GM10248 (cell line): ENCODE results near the gene CHD6.

Experiments
- CTCF ChIA-PET: fragments of 300-600 bp; sonication (Branson Sonifier 250); formaldehyde crosslinking; extraction: SDS; loops from one replicate; lab custom pipeline; 2021; ENCODE audit warnings: antibody characterized with exemption; lab: Yijun Ruan, JAX
- POLR2A ChIA-PET: fragments of 350-650 bp; sonication (Branson Sonifier 250); formaldehyde crosslinking; extraction: SDS; loops from one replicate; lab custom pipeline; 2020; ENCODE audit warnings: antibody characterized with exemption; lab: Yijun Ruan, JAX
- DNase-seq: peaks from one replicate; pipeline ENCODE4 v3.0.0; 2012; ENCODE audit errors: extremely low spot score
- CTCF ChIP-seq: IDR thresholded peaks from 2 replicates; pipeline ENCODE4 v1.5.1; 2012; ENCODE audit warnings: mild to moderate bottlenecking, low read depth; ENCODE audit errors: extremely low read depth, missing control alignments, control extremely low read depth

The CHD6 gene

GRCh38 chr20:41422953-41423352 is 195.2 kb downstream of the CHD6 start:
- no peak for DNase-seq
- CTCF ChIA-PET, result no interaction called here
- no peak for TF ChIP-seq CTCF
- POLR2A ChIA-PET, result no interaction called here

- ChIA-PET POLR2A (no interaction called here), CTCF (interaction anchor here (0.9 to 1.6 kb wide), 3 partner anchors 10 to 246 kb away, joined by 3 to 4 read pairs (median 3); no protein-coding TSS in a partner anchor)
- TF ChIP-seq CTCF, result no peak
- no peak for DNase-seq
These were observed 199.4 kb downstream of the CHD6 start for GRCh38 chr20:41418739-41419293.

GRCh38 chr20:41418031-41418430 is 200.1 kb downstream of the CHD6 start:
- POLR2A ChIA-PET, result no interaction called here
- CTCF ChIA-PET, result interaction anchor here (3.4 kb wide), 1 partner anchor 10 kb away, joined by 13 read pairs; no protein-coding TSS in a partner anchor
- TF ChIP-seq CTCF, result no peak
- DNase-seq, result no peak

- ChIA-PET POLR2A (no interaction called here), CTCF (interaction anchor here (1.3 to 3.4 kb wide), 2 partner anchors 9 to 12 kb away, joined by 4 to 13 read pairs; no protein-coding TSS in a partner anchor)
- no peak for TF ChIP-seq CTCF
- DNase-seq, result no peak
These were observed 203.0 kb downstream of the CHD6 start for GRCh38 chr20:41415191-41415590.

GRCh38 chr20:41413169-41413568 is 205.0 kb downstream of the CHD6 start:
- no peak for DNase-seq
- POLR2A ChIA-PET, result no interaction called here
- CTCF ChIA-PET, result interaction anchor here (1.2 to 1.4 kb wide), 3 partner anchors 13 to 30 kb away, joined by 3 to 4 read pairs (median 4); no protein-coding TSS in a partner anchor
- TF ChIP-seq CTCF, result no peak

- POLR2A ChIA-PET, result no interaction called here
- TF ChIP-seq CTCF, result no peak
- CTCF ChIA-PET, result interaction anchor here (1.3 to 2.6 kb wide), 3 partner anchors 8 to 14 kb away, joined by 4 to 9 read pairs (median 4); no protein-coding TSS in a partner anchor
- no peak for DNase-seq
These were observed 205.7 kb downstream of the CHD6 start for GRCh38 chr20:41412324-41413120.
